ENCODE data around the gene PKNOX2.
A peak's percentile ranks its signal among the peaks of the same experiment; 100 is the strongest.

PKNOX2 gene

GRCh38 chr11:125141686-125142535 is 22.6 kb upstream of the PKNOX2 start:
- no peak overlapping the region for H3K27ac Mint-ChIP-seq
- no peak overlapping the region for H3K4me3 Mint-ChIP-seq
- DNase-seq (ENCODE audit: low spot score in 2 of 2) = peak; percentile 62 to 78
- no peaks in the 10 kb centered on the region for H3K9me3 Mint-ChIP-seq
- ATAC-seq (ENCODE audit: low read depth) = peak; percentile 79
- H3K27me3 Mint-ChIP-seq = peaks cover 21% of the 10 kb centered on the region
- peaks cover 3% of the 10 kb centered on the region for H3K4me1 Mint-ChIP-seq
- H3K36me3 Mint-ChIP-seq = no peaks in the 10 kb centered on the region

GRCh38 chr11:125146232-125146631 is 18.3 kb upstream of the PKNOX2 start:
- Mint-ChIP-seq H3K27me3 (peaks cover 10% of the 10 kb centered on the region), H3K9me3 (no peaks in the 10 kb centered on the region), H3K27ac (no peak overlapping the region), H3K4me1 (peaks cover 3% of the 10 kb centered on the region), H3K4me3 (no peak overlapping the region), H3K36me3 (no peaks in the 10 kb centered on the region)
- ATAC-seq (ENCODE audit: low read depth) (no peak), DNase-seq (ENCODE audit: low spot score in 2 of 2) (no peak)

GRCh38 chr11:125147280-125147679 is 17.3 kb upstream of the PKNOX2 start:
- Mint-ChIP-seq H3K27me3 (peaks cover 8% of the 10 kb centered on the region), H3K9me3 (no peaks in the 10 kb centered on the region), H3K36me3 (no peaks in the 10 kb centered on the region), H3K4me1 (no peaks in the 10 kb centered on the region), H3K4me3 (no peak overlapping the region), H3K27ac (no peak overlapping the region)
- DNase-seq (ENCODE audit: low spot score in 2 of 2) (no peak), ATAC-seq (ENCODE audit: low read depth) (no peak)

GRCh38 chr11:125148011-125148410 is 16.5 kb upstream of the PKNOX2 start:
- ATAC-seq (ENCODE audit: low read depth) (no peak), DNase-seq (ENCODE audit: low spot score in 2 of 2) (no peak)
- H3K36me3 Mint-ChIP-seq = no peaks in the 10 kb centered on the region
- no peak overlapping the region for H3K4me3 Mint-ChIP-seq
- no peak overlapping the region for H3K27ac Mint-ChIP-seq
- no peaks in the 10 kb centered on the region for H3K4me1 Mint-ChIP-seq
- no peaks in the 10 kb centered on the region for H3K9me3 Mint-ChIP-seq
- peaks cover 9% of the 10 kb centered on the region for H3K27me3 Mint-ChIP-seq

- no peaks in the 10 kb centered on the region for H3K36me3 Mint-ChIP-seq
- no peak overlapping the region for H3K4me3 Mint-ChIP-seq
- H3K27me3 Mint-ChIP-seq = peaks cover 9% of the 10 kb centered on the region
- H3K4me1 Mint-ChIP-seq = no peaks in the 10 kb centered on the region
- no peaks in the 10 kb centered on the region for H3K9me3 Mint-ChIP-seq
- DNase-seq (ENCODE audit: low spot score in 2 of 2) (no peak), ATAC-seq (ENCODE audit: low read depth) (no peak)
- no peak overlapping the region for H3K27ac Mint-ChIP-seq
Observed at GRCh38 chr11:125148743-125149142, 15.8 kb upstream of the PKNOX2 start.

- no peak for DNase-seq (ENCODE audit: low spot score in 2 of 2)
- Mint-ChIP-seq H3K4me1 (no peaks in the 10 kb centered on the region), H3K36me3 (no peaks in the 10 kb centered on the region), H3K27me3 (peaks cover 27% of the 10 kb centered on the region), H3K27ac (no peak overlapping the region), H3K9me3 (no peaks in the 10 kb centered on the region), H3K4me3 (no peak overlapping the region)
- ATAC-seq (ENCODE audit: low read depth) = no peak
Observed at GRCh38 chr11:125153837-125154236, 10.7 kb upstream of the PKNOX2 start.

GRCh38 chr11:125154378-125155099 is 10.0 kb upstream of the PKNOX2 start:
- Mint-ChIP-seq H3K4me1 (no peaks in the 10 kb centered on the region), H3K27ac (no peak overlapping the region), H3K4me3 (no peak overlapping the region), H3K27me3 (peaks cover 29% of the 10 kb centered on the region), H3K9me3 (no peaks in the 10 kb centered on the region), H3K36me3 (no peaks in the 10 kb centered on the region)
- no peak for DNase-seq (ENCODE audit: low spot score in 2 of 2)
- ATAC-seq (ENCODE audit: low read depth) = no peak

- no peaks in the 10 kb centered on the region for H3K9me3 Mint-ChIP-seq
- no peaks in the 10 kb centered on the region for H3K36me3 Mint-ChIP-seq
- peaks cover 27% of the 10 kb centered on the region for H3K27me3 Mint-ChIP-seq
- no peak overlapping the region for H3K27ac Mint-ChIP-seq
- DNase-seq (ENCODE audit: low spot score in 2 of 2) (no peak), ATAC-seq (ENCODE audit: low read depth) (no peak)
- no peaks in the 10 kb centered on the region for H3K4me1 Mint-ChIP-seq
- H3K4me3 Mint-ChIP-seq = no peak overlapping the region
Observed at GRCh38 chr11:125155100-125155444, 9.5 kb upstream of the PKNOX2 start.

- Mint-ChIP-seq H3K27ac (no peak overlapping the region), H3K36me3 (no peaks in the 10 kb centered on the region), H3K27me3 (peaks cover 30% of the 10 kb centered on the region), H3K4me3 (no peak overlapping the region), H3K4me1 (no peaks in the 10 kb centered on the region), H3K9me3 (no peaks in the 10 kb centered on the region)
- no peak for DNase-seq (ENCODE audit: low spot score in 2 of 2)
- no peak for ATAC-seq (ENCODE audit: low read depth)
Observed at GRCh38 chr11:125155767-125156166, 8.8 kb upstream of the PKNOX2 start.

GRCh38 chr11:125156346-125157117 is 8.0 kb upstream of the PKNOX2 start:
- H3K9me3 Mint-ChIP-seq = no peaks in the 10 kb centered on the region
- DNase-seq (ENCODE audit: low spot score in 2 of 2) = no peak
- H3K4me1 Mint-ChIP-seq = no peaks in the 10 kb centered on the region
- ATAC-seq (ENCODE audit: low read depth) = no peak
- H3K36me3 Mint-ChIP-seq = no peaks in the 10 kb centered on the region
- H3K27ac Mint-ChIP-seq = no peak overlapping the region
- H3K27me3 Mint-ChIP-seq = peaks cover 30% of the 10 kb centered on the region
- H3K4me3 Mint-ChIP-seq = no peak overlapping the region

- Mint-ChIP-seq H3K4me3 (no peak overlapping the region), H3K27ac (no peak overlapping the region), H3K9me3 (no peaks in the 10 kb centered on the region), H3K36me3 (no peaks in the 10 kb centered on the region), H3K27me3 (peaks cover 30% of the 10 kb centered on the region), H3K4me1 (no peaks in the 10 kb centered on the region)
- no peak for DNase-seq (ENCODE audit: low spot score in 2 of 2)
- no peak for ATAC-seq (ENCODE audit: low read depth)
Observed at GRCh38 chr11:125157118-125157733, 7.3 kb upstream of the PKNOX2 start.

GRCh38 chr11:125157953-125158680 is 6.4 kb upstream of the PKNOX2 start:
- Mint-ChIP-seq H3K4me1 (no peaks in the 10 kb centered on the region), H3K27ac (no peak overlapping the region), H3K36me3 (no peaks in the 10 kb centered on the region), H3K4me3 (no peak overlapping the region), H3K9me3 (no peaks in the 10 kb centered on the region), H3K27me3 (peaks cover 29% of the 10 kb centered on the region)
- ATAC-seq (ENCODE audit: low read depth) (no peak), DNase-seq (ENCODE audit: low spot score in 2 of 2) (no peak)

- Mint-ChIP-seq H3K4me3 (no peak overlapping the region), H3K9me3 (no peaks in the 10 kb centered on the region), H3K36me3 (no peaks in the 10 kb centered on the region), H3K27me3 (peaks cover 23% of the 10 kb centered on the region), H3K4me1 (peaks cover 12% of the 10 kb centered on the region), H3K27ac (no peak overlapping the region)
- DNase-seq (ENCODE audit: low spot score in 2 of 2) = no peak
- no peak for ATAC-seq (ENCODE audit: low read depth)
Observed at GRCh38 chr11:125162743-125163142, 1.8 kb upstream of the PKNOX2 start.
